Heart left ventricle (tissue), 16 donors: ENCODE results near the gene ZNF730. TPM values are rescaled to one million over a fixed set of nuclear protein-coding genes. Genes with fewer than 3 reads are reported as not detected.
"Not testable (repeated sequence)": the region's sequence is repeated elsewhere in the genome, so short reads cannot be mapped to it uniquely, and the experiment has no call there.

Source experiments
- ATAC-seq, 4 donors: fragments of 200-7000 bp; cut with Tn5 transposase; one replicate each; pipeline ENCODE4 v1.9.1; 2020 to 2022; ENCODE audit warnings: moderate library complexity in 4 of 4, mild to moderate bottlenecking in 3 of 4, moderate number of reproducible peaks in 1 of 4
- DNase-seq, 5 donors: peaks; one replicate each; pipeline ENCODE4 v3.0.0-alpha.2; 2020
- H3K27ac ChIP-seq, 12 donors: fragments of 200-600 bp; sonication (generic) in 4 of 12; one replicate each; pipeline versions ENCODE4 v1.5.0 to v1.8.0; 2016 to 2022; ENCODE audit warnings: mild to moderate bottlenecking in 2 of 12
- H3K27me3 ChIP-seq, 9 donors: fragments of 200-600 bp; sonication (generic) in 2 of 9; one replicate each; pipeline versions ENCODE4 v1.5.1 to v1.8.0; 2016 to 2022; ENCODE audit warnings: mild to moderate bottlenecking in 3 of 9
- H3K36me3 ChIP-seq, 9 donors: fragments of 200-600 bp; sonication (generic) in 2 of 9; one replicate each; pipeline versions ENCODE4 v1.5.0 to v1.8.0; 2018 to 2022; ENCODE audit warnings: mild to moderate bottlenecking in 2 of 9
- H3K4me1 ChIP-seq, 12 donors: fragments of 200-600 bp; sonication (generic) in 4 of 12; one replicate each; pipeline versions ENCODE4 v1.5.0 to v1.8.0; 2016 to 2022; ENCODE audit warnings: mild to moderate bottlenecking in 3 of 12
- H3K4me3 ChIP-seq, 12 donors: fragments of 200-600 bp; sonication (generic) in 4 of 12; one replicate each; pipeline versions ENCODE4 v1.5.0 to v1.8.0; 2017 to 2022; ENCODE audit warnings: mild to moderate bottlenecking in 9 of 12, moderate library complexity in 4 of 12
- H3K9me3 ChIP-seq, 12 donors: fragments of 200-600 bp; sonication (generic) in 4 of 12; one replicate each; pipeline versions ENCODE4 v1.5.0 to v1.8.0; 2016 to 2022; ENCODE audit warnings: mild to moderate bottlenecking in 1 of 12
- CTCF ChIP-seq, 12 donors: fragments of 200-600 bp; sonication (generic) in 4 of 12; IDR thresholded peaks; one replicate each; pipeline versions ENCODE4 v1.5.0 to v1.8.0; 2018 to 2022; ENCODE audit warnings: antibody characterized with exemption in 12 of 12, mild to moderate bottlenecking in 5 of 12
- POLR2A ChIP-seq, 2 donors: fragments of 450-650 bp; IDR thresholded peaks; one replicate each; pipeline ENCODE4 v1.6.1; 2017; ENCODE audit warnings: antibody characterized with exemption in 2 of 2, mild to moderate bottlenecking in 2 of 2, moderate library complexity in 2 of 2
- WGBS, 4 donors: extraction: QIAGEN DNeasy Blood & Tissue Kit in 2 of 4; methylation state at CpG; one replicate each; pipeline versions ENCODE4 v1.1.5 to v1.1.7; 2013 to 2018; 5-methylcytosine and 5-hydroxymethylcytosine counted together
- intact Hi-C, 10 donors: fragments of 100-400 bp; cut with DNase I; formaldehyde crosslinking; loops; one replicate each; pipeline versions ENCODE4 v1.11.1 to v1.14.2; 2022
- polyA plus RNA-seq, 2 donors: library from polyadenylated mRNA; stranded (reverse); fragments of 200-250 nt; gene quantifications; one replicate each; pipeline ENCODE4 v1.2.3, GENCODE V29; 2013
- total RNA-seq, 9 donors: library from RNA; depleted of rRNA in 2 of 9; stranded (reverse); fragments of >200 nt in 2 of 9; fragmentation: NEBNext Ultra II Directional in 3 of 9; extraction: Animal tissue kit (Norgen Biotek cat#: 25700) in 3 of 9; gene quantifications; one replicate each; pipeline versions ENCODE4 v1.1.0 to v1.2.4, GENCODE V29; 2016 to 2023
- donor health status: ischemic (EF 13 %, LVEDD 7.1; RV severe dilation, severe dysfunction).
- donor health status: healthy with polysubstance abuse.
- donor health status: DM: no; HTN: yes; CAD: no.
- donor health status: DM: no; HTN: no; CAD: no.
- donor health status: ischemic (EF 25% LVEDD 6.9; RV normal size, moderate dysfunction).
- donor health status: ischemic (EF 25% LVEDD 5.7; RV mildly dilated, moderate dysfunction).
- donor health status: healthy.
- donor health status: DM: yes; HTN: yes; CAD: no.
- donor health status: ischemic (EF 35%, LVEDD 5.7; RV mildly dilated, moderate dysfunction).
- donor health status: nonischemic (EF 11% LVEDD 7.7; RV severe dilation, severe dysfunction).
- donor health status: DM: yes; HTN: yes; CAD: no.
- donor health status: PGD.
- donor health status: ischemic (EF 29% LVEDD 5.4; RV normal size, mild dysfunction).
- donor health status: nonischemic (EF 23%, LVEDD 6.1; RV moderate dilation, normal function).

The ZNF730 gene
- total and polyA plus RNA-seq, 11 donors: 0.16 to 0.40 (median 0.22) TPM; not detected in 7

- Histone ChIP-seq H3K4me3 (no peak overlapping the region), H3K9me3 (peaks cover 0 to 3% (median 0%) of the 10 kb centered on the region in 12 donors), H3K27me3 (no peaks in the 10 kb centered on the region), H3K4me1 (no peaks in the 10 kb centered on the region), H3K36me3 (no peaks in the 10 kb centered on the region), H3K27ac (no peak overlapping the region)
- intact Hi-C loops: no loop called here
- TF ChIP-seq CTCF (IDR thresholded peaks at IDR 0.05) (no peak), POLR2A (IDR thresholded peaks at IDR 0.05) (no peak)
- DNase-seq: no peak
- ATAC-seq: no peak
- WGBS, 4 donors: 94 to 97% (median 96%) methylated on average over 4 of the region's 4 CpGs
Measured at GRCh38 chr19:23098988-23099387, 17.8 kb upstream of the ZNF730 start.

GRCh38 chr19:23099966-23100365, 16.9 kb upstream of the ZNF730 start:
- Histone ChIP-seq H3K4me3 (no peak overlapping the region), H3K9me3 (peaks cover 0 to 3% (median 0%) of the 10 kb centered on the region in 12 donors), H3K4me1 (no peaks in the 10 kb centered on the region), H3K27me3 (no peaks in the 10 kb centered on the region), H3K27ac (no peak overlapping the region), H3K36me3 (no peaks in the 10 kb centered on the region)
- 95 to 98% (median 97%) methylated on average over 5 to 7 of the region's 7 CpGs for WGBS, 4 donors
- intact Hi-C loops: no loop called here
- no peak for ATAC-seq
- no peak for TF ChIP-seq CTCF (IDR thresholded peaks at IDR 0.05)
- no peak for TF ChIP-seq POLR2A (IDR thresholded peaks at IDR 0.05)
- DNase-seq: no peak

- Histone ChIP-seq H3K27me3 (no peaks in the 10 kb centered on the region), H3K36me3 (no peaks in the 10 kb centered on the region), H3K9me3 (peaks cover 0 to 3% (median 0%) of the 10 kb centered on the region in 12 donors), H3K4me3 (no peak overlapping the region), H3K4me1 (no peaks in the 10 kb centered on the region), H3K27ac (no peak overlapping the region)
- TF ChIP-seq POLR2A (IDR thresholded peaks at IDR 0.05): no peak
- intact Hi-C loops: no loop called here
- no peak for ATAC-seq
- no peak for DNase-seq
- 94 to 98% (median 96%) methylated on average over 4 of the region's 4 CpGs for WGBS, 4 donors
Measured at GRCh38 chr19:23101241-23101640, 15.6 kb upstream of the ZNF730 start.

GRCh38 chr19:23118400-23118799, 1.6 kb downstream of the ZNF730 start:
- H3K27ac ChIP-seq: no peak overlapping the region
- H3K4me3 ChIP-seq: no peak overlapping the region
- WGBS, 4 donors: 73 to 83% (median 80%) methylated on average over 3 of the region's 3 CpGs
- H3K27me3 ChIP-seq: peaks cover 0 to 10% (median 0%) of the 10 kb centered on the region in 9 donors
- peaks cover 0 to 9% (median 5%) of the 10 kb centered on the region in 12 donors for H3K4me1 ChIP-seq
- intact Hi-C loops: no loop called here
- no peaks in the 10 kb centered on the region for H3K36me3 ChIP-seq
- ATAC-seq (no peak), DNase-seq (no peak)
- peaks cover 0 to 4% (median 0%) of the 10 kb centered on the region in 12 donors for H3K9me3 ChIP-seq
- TF ChIP-seq POLR2A (IDR thresholded peaks at IDR 0.05) (no peak), CTCF (IDR thresholded peaks at IDR 0.05) (no peak)

- H3K36me3 ChIP-seq, DNase-seq, intact Hi-C loops, H3K27me3 ChIP-seq, ATAC-seq, H3K27ac ChIP-seq, H3K4me1 ChIP-seq, H3K4me3 ChIP-seq: not testable (repeated sequence)
- H3K9me3 ChIP-seq: peaks cover 0 to 17% (median 3%) of the 10 kb centered on the region in 12 donors
- 80 to 96% (median 93%) methylated on average over 6 to 24 of the region's 24 CpGs for WGBS, 4 donors
Measured at GRCh38 chr19:23134211-23134610, 17.4 kb downstream of the ZNF730 start.
